ENCODE measurements around the gene NEB.

The NEB gene

DNA sequence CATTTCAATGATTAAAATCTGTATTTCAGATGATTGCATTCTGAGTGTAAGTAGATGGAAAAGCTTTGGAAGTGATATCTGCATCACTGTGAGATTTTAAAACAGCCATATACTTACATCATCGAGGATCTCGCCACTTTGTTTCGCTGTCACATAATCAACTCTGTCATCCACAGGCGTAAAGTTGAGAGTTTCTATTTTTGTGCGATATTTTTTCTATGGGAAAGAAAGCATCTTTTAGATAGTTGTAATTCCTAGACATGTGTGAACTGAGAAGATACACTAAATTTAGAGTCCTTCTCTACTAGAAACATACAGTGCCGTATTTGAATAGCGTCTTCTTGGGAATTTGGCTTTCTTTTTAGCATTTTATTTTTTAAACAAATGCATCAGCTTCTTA is 165.8 kb downstream of the NEB start:
- Histone ChIP-seq H3K27me3 (ENCODE audit: control insufficient read depth, low read length) (no peaks in the 10 kb centered on the region), H3K4me3 (ENCODE audit: low read length) (no peak overlapping the region), H4K20me1 (ENCODE audit: control insufficient read depth, insufficient read depth, low read depth, low read length) (no peaks in the 10 kb centered on the region), H3K36me3 (ENCODE audit: control insufficient read depth, low read length) (no peaks in the 10 kb centered on the region), H3K9me3 (ENCODE audit: control insufficient read depth, insufficient read depth, low read length) (no peaks in the 10 kb centered on the region), H3K9me2 (replicated peaks; ENCODE audit: control insufficient read depth, low read length) (no peaks in the 10 kb centered on the region), H3K27ac (ENCODE audit: low read depth, low read length) (no peak overlapping the region), H3K4me1 (ENCODE audit: control insufficient read depth, low read length) (no peaks in the 10 kb centered on the region), H3F3A (ENCODE audit: control insufficient read depth, insufficient read depth) (no peaks in the 10 kb centered on the region), H3K4me2 (ENCODE audit: low read length) (no peak overlapping the region), H3K79me2 (ENCODE audit: control insufficient read depth, low read length) (no peaks in the 10 kb centered on the region)
- TF ChIP-seq, protein P1, sequence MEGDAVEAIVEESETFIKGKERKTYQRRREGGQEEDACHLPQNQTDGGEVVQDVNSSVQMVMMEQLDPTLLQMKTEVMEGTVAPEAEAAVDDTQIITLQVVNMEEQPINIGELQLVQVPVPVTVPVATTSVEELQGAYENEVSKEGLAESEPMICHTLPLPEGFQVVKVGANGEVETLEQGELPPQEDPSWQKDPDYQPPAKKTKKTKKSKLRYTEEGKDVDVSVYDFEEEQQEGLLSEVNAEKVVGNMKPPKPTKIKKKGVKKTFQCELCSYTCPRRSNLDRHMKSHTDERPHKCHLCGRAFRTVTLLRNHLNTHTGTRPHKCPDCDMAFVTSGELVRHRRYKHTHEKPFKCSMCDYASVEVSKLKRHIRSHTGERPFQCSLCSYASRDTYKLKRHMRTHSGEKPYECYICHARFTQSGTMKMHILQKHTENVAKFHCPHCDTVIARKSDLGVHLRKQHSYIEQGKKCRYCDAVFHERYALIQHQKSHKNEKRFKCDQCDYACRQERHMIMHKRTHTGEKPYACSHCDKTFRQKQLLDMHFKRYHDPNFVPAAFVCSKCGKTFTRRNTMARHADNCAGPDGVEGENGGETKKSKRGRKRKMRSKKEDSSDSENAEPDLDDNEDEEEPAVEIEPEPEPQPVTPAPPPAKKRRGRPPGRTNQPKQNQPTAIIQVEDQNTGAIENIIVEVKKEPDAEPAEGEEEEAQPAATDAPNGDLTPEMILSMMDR (IDR thresholded peaks at IDR 0.05; ENCODE audit: low read depth, low read length, poor library complexity, severe bottlenecking), result no peak
- TF ChIP-seq EZH2phosphoT487 (IDR thresholded peaks at IDR 0.05; ENCODE audit: borderline replicate concordance, low read length), result no peak

DNA sequence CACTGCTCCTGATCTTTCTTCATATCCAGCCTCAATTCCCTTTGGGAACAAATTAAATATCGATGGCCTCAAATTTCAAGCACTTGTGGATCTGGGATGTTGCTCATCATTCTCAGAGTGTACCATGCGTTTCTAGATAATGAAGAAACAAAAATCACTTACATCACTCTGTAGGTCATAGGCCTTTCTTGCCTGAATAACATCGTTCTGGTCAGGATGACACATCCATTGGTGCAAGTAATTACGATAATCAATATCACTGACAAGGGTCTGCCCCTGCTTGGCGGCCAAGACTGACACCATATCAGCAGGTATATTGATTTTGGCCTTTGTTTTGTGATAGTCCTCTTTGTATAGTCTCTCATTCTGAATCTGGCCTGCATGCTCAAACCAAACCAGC is 167.3 kb downstream of the NEB start:
- H3K27ac ChIP-seq (ENCODE audit: low read depth, low read length), result no peak overlapping the region
- no peaks in the 10 kb centered on the region for H3K79me2 ChIP-seq (ENCODE audit: control insufficient read depth, low read length)
- no peaks in the 10 kb centered on the region for H3K4me1 ChIP-seq (ENCODE audit: control insufficient read depth, low read length)

DNA sequence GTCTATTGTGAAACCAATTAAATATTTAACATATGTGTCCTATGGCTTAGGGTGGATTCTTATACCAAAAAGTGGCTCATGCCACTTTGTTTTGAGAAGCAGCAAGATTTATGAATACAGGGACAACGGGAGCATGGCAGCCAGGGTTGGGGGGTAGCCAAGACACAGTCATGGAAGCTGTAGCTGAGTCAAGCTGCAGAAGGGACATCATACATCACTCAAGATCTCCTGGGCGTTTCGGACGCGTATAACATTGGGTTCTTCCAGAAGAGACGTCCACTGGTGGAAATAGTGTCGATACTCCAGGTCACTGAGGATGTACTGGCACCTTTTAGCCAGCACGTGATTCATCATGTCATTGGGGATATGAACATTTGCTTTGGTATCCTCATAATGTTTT is 171.9 kb downstream of the NEB start:
- Histone ChIP-seq H3K27ac (ENCODE audit: low read depth, low read length) (no peak overlapping the region), H3K9me3 (ENCODE audit: control insufficient read depth, insufficient read depth, low read length) (no peaks in the 10 kb centered on the region), H4K20me1 (ENCODE audit: control insufficient read depth, insufficient read depth, low read depth, low read length) (no peaks in the 10 kb centered on the region), H3F3A (ENCODE audit: control insufficient read depth, insufficient read depth) (no peaks in the 10 kb centered on the region), H3K4me2 (ENCODE audit: low read length) (no peak overlapping the region), H3K4me3 (ENCODE audit: low read length) (no peak overlapping the region), H3K9me2 (replicated peaks; ENCODE audit: control insufficient read depth, low read length) (no peaks in the 10 kb centered on the region), H3K79me2 (ENCODE audit: control insufficient read depth, low read length) (no peaks in the 10 kb centered on the region), H3K36me3 (ENCODE audit: control insufficient read depth, low read length) (no peaks in the 10 kb centered on the region), H3K4me1 (ENCODE audit: control insufficient read depth, low read length) (peaks cover 5% of the 10 kb centered on the region; the same call in 1 of the 2 replicates), H3K27me3 (ENCODE audit: control insufficient read depth, low read length) (no peaks in the 10 kb centered on the region)
- TF ChIP-seq EZH2phosphoT487 (IDR thresholded peaks at IDR 0.05; ENCODE audit: borderline replicate concordance, low read length), result no peak
- TF ChIP-seq, protein P1 (IDR thresholded peaks at IDR 0.05; ENCODE audit: low read depth, low read length, poor library complexity, severe bottlenecking), result no peak

More for the DNA sequence above, 167.3 kb downstream of the NEB start:
- TF ChIP-seq, protein P1 (IDR thresholded peaks at IDR 0.05; ENCODE audit: low read depth, low read length, poor library complexity, severe bottlenecking), result no peak
- TF ChIP-seq EZH2phosphoT487 (IDR thresholded peaks at IDR 0.05; ENCODE audit: borderline replicate concordance, low read length), result no peak
- Histone ChIP-seq H3F3A (ENCODE audit: control insufficient read depth, insufficient read depth) (no peaks in the 10 kb centered on the region), H3K9me2 (replicated peaks; ENCODE audit: control insufficient read depth, low read length) (no peaks in the 10 kb centered on the region), H3K27me3 (ENCODE audit: control insufficient read depth, low read length) (no peaks in the 10 kb centered on the region), H3K9me3 (ENCODE audit: control insufficient read depth, insufficient read depth, low read length) (no peaks in the 10 kb centered on the region), H3K36me3 (ENCODE audit: control insufficient read depth, low read length) (no peaks in the 10 kb centered on the region), H3K4me2 (ENCODE audit: low read length) (no peak overlapping the region), H4K20me1 (ENCODE audit: control insufficient read depth, insufficient read depth, low read depth, low read length) (no peaks in the 10 kb centered on the region), H3K4me3 (ENCODE audit: low read length) (no peak overlapping the region)
